Motor neuron (in vitro differentiated cells): ENCODE data around the gene TBL3. TPM values are rescaled to one million over a fixed set of nuclear protein-coding genes. Genes with fewer than 3 reads are reported as not detected.

Experiments used
- ATAC-seq, 8 experiments: fragments of 200-7000 bp; cut with Tn5 transposase; replicated peaks in 6 of 8; 2 replicates each; pipeline ENCODE4 v1.8.0; 2021; ENCODE audit warnings: mild to moderate bottlenecking in 8 of 8, moderate library complexity in 8 of 8
- H3K27ac ChIP-seq, 2 donors: fragments of 250-450 bp; sonication (Bioruptor Pico); 2 replicates each; pipeline ENCODE4 v1.9.0; 2021; ENCODE audit warnings: antibody characterized with exemption in 2 of 2, mild to moderate bottlenecking in 2 of 2, moderate library complexity in 1 of 2
- H3K4me1 ChIP-seq, 2 donors: fragments of 250-450 bp; sonication (Bioruptor Pico); replicated peaks in 1 of 2; 2 replicates each; pipeline ENCODE4 v1.6.1; 2021; ENCODE audit warnings: antibody characterized with exemption in 2 of 2, mild to moderate bottlenecking in 2 of 2, moderate library complexity in 1 of 2
- H3K4me3 ChIP-seq, 5 donors: fragments of 250-450 bp; sonication (Bioruptor Pico); 2 replicates each; pipeline ENCODE4 v1.9.0; 2021; ENCODE audit warnings: antibody characterized with exemption in 5 of 5, mild to moderate bottlenecking in 5 of 5, moderate library complexity in 4 of 5
- WGBS, 10 experiments: fragments of 450-650 bp; shearing (Covaris generic); methylation state at CpG; one replicate each; pipeline ENCODE4 v1.0.0; 2022; 5-methylcytosine and 5-hydroxymethylcytosine counted together
- in situ Hi-C, 9 experiments: fragments of 400-800 bp; cut with MboI; loops; one replicate each; pipeline ENCODE4 v1.15.0; 2021; ENCODE audit warnings: low sequenced_read_pairs in 9 of 9, low pct_unique_long_range_greater_than_20kb in 2 of 9; ENCODE audit not compliant: unreplicated experiment in 9 of 9
- total RNA-seq, 8 experiments: library from RNA; unstranded; fragments of 300-600 nt; gene quantifications; 2 replicates each; pipeline versions ENCODE4 v1.2.3 to v1.2.4, GENCODE V29; 2022

The TBL3 gene
- total RNA-seq, 8 experiments from 2014 or later = 18.4 to 55.5 (median 31.7) TPM

DNA sequence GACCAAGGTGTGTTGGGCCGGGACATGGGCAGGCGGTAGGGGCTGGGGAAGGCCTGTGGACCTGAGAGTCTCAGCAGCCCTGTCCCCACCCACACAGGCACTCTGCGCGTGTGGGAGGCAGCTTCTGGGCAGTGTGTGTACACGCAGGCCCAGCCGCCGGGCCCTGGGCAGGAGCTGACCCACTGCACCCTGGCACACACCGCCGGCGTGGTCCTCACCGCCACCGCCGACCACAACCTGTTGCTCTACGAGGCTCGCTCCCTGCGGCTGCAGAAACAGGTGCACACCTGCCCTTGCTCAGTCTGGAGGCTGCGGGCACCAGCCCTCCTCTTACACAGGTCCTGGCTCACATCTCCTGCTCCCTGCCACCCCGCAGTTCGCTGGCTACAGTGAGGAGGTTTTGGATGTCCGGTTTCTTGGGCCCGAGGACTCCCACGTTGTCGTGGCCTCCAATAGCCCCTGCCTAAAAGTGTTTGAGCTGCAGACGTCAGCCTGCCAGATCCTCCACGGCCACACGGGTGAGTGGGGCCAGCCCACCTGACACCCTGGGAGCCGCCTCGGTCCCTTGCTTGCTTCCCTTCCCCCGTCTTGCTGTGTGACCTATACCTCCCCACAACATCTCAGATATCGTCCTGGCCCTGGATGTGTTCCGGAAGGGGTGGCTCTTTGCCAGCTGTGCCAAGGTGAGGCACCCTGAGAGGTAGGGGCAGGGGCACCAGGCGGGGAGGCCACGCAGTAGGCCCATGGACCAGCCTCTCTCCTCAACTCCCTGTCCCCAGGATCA is 3.8 kb downstream of the TBL3 start:
- no peak overlapping the region for H3K4me3 ChIP-seq
- H3K27ac ChIP-seq = no peak overlapping the region
- 80 to 96% (median 89%) methylated on average over 4 to 5 of the region's 33 CpGs; no CpG with 5 or more reads in 5 of the 10 experiments for WGBS, 10 experiments
- H3K4me1 ChIP-seq = peaks cover 5 to 25% of the 10 kb centered on the region in 2 donors
- in situ Hi-C loops = no loop called here
- ATAC-seq = no peak

DNA sequence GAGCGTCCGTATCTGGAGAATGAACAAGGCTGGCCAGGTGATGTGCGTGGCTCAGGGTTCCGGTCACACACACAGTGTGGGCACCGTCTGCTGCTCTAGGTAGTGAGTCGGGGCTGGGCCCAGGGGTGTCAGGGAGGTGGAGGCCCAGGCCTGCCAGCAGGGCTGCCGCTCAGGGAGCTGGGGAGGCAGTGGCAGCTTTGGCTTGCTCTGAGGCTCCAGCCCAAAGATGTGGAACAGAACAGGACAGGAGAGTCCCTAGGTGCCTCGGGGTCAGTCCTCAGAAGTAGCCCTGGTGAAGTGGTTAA is 4.3 kb downstream of the TBL3 start:
- WGBS, 10 experiments = no CpG with 5 or more reads among the region's 8 CpGs
- Histone ChIP-seq H3K27ac (no peak overlapping the region), H3K4me3 (no peak overlapping the region), H3K4me1 (peaks cover under 1 to 20% of the 10 kb centered on the region in 2 donors)
- in situ Hi-C loops = no loop called here
- ATAC-seq = no peak

DNA sequence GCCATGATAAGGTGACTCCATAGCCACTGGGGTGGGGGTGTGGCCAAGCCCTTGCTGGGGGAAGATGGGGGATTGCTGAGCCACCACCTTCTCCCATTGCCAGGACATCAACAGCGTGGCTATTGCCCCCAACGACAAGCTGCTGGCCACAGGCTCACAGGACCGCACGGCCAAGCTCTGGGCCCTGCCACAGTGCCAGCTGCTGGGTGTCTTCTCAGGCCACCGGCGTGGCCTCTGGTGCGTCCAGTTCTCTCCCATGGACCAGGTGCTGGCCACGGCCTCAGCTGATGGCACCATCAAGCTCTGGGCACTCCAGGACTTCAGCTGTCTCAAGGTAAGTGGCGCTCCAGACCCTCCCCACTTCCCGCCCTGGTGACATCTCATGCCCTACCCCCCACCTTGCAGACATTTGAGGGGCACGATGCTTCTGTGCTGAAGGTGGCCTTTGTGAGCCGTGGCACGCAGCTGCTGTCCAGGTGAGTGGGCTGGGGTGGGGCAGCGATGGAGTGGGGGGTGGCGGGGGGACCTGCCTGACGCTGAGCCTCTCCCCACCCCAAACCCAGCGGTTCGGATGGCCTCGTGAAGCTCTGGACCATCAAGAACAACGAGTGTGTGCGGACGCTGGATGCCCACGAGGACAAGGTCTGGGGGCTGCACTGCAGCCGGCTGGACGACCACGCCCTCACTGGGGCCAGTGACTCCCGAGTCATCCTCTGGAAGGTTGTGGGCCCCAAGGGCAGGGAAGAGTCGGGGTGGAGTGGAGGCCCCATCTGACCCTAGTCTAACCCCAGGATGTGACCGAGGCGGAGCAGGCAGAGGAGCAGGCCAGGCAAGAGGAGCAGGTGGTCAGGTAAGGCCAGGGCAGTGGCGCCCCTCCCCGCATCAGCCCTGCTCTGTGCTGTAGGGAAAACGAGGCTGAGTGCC is 5.4 kb downstream of the TBL3 start:
- H3K27ac ChIP-seq = no peak overlapping the region
- ATAC-seq = no peak
- in situ Hi-C loops = no loop called here
- peaks cover 0 to 18% of the 10 kb centered on the region in 2 donors for H3K4me1 ChIP-seq
- WGBS, 10 experiments = no CpG with 5 or more reads among the region's 33 CpGs
- no peak overlapping the region for H3K4me3 ChIP-seq

DNA sequence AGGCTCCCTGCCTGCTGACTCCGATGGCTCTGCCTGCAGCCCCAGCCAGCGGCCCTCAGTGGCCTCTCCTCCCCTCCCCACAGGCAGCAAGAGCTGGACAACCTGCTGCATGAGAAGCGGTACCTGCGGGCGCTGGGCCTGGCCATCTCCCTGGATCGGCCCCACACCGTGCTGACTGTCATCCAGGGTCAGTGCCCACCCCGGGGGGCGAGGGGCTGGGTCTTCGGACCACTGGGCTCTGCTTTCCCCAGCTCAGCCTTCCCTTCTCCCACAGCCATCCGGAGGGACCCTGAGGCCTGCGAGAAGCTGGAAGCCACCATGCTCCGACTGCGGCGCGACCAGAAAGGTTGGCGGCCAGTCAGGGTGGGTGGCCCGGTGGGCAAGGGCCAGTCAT is 6.0 kb downstream of the TBL3 start:
- 90 to 100% (median 100%) methylated on average over 1 to 2 of the region's 18 CpGs; no CpG with 5 or more reads in 7 of the 10 experiments for WGBS, 10 experiments
- H3K4me1 ChIP-seq = peaks cover 0 to 16% of the 10 kb centered on the region in 2 donors
- ATAC-seq = no peak
- no peak overlapping the region for H3K27ac ChIP-seq
- no peak overlapping the region for H3K4me3 ChIP-seq
- in situ Hi-C loops = no loop called here

DNA sequence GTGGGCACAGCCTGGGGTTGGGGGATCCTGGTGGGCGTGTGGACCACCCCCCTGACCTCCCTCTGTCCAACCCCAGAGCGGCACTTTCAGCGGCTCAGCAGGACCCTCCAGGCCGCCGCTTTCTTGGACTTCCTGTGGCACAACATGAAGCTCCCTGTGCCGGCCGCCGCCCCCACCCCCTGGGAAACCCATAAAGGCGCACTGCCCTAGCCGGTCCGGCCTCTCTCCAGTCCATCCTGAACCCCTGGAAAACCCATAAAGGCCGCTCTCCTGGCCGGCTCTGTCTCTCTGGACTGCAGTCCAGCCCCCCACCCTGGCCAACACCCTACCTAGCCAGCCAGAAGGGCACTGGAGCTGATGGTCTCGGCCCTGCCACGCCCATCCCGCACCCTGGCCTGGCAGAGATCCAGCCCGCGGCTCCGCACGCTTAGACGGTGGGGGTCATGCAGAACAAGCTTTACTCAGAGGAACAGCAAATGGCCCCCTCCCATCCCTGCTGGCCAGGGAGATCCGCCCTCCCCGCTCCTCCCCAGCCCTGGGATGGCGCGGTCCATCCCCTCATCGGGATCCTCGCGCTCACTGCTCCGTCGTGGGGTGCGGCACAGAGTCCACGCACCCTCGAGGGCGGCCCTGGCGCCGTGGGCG is 6.7 kb downstream of the TBL3 start:
- no peak for ATAC-seq
- no CpG with 5 or more reads among the region's 37 CpGs for WGBS, 10 experiments
- H3K27ac ChIP-seq = no peak overlapping the region
- in situ Hi-C loops = no loop called here
- H3K4me3 ChIP-seq = no peak overlapping the region
- H3K4me1 ChIP-seq = peaks cover 0 to 11% of the 10 kb centered on the region in 2 donors

DNA sequence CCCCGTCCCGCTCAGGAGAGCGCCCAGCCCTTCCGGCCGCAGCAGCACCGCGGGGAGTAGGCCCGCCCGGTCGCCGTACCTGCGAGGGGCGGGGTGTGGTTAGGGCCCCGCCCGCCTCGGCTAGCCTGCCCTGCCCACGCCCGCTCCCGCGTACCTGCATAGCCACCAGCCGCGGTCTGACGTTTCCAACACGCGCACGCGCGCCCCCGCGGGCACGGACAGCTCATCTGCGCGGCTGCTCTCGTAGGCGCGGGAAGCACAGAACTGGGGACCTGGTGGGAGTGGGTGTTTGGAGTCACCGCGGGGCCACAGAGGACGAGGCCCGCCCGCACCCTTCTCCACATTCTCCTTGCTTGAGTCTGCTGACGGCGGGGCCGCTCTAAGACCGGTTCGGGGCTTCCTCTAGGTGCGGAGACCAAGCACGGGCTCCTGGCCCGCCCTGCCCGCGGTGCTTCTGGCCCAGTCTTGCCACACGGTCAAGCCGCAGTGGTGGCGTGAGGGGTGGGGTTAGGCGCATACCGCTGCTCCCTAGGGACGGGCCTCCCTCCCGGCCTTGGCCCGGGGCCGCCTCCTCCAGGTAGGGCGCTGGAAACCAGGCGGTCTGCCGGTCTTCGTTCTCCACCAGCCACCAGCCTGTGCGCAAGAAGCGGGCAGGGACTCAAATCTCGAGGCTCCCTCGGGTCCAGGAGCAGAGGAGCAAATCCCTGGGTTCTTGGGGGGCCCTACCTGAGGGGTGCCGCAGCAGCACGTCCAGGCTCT is 7.6 kb downstream of the TBL3 start:
- no peak for ATAC-seq
- in situ Hi-C loops = no loop called here
- no peak overlapping the region for H3K4me3 ChIP-seq

DNA sequence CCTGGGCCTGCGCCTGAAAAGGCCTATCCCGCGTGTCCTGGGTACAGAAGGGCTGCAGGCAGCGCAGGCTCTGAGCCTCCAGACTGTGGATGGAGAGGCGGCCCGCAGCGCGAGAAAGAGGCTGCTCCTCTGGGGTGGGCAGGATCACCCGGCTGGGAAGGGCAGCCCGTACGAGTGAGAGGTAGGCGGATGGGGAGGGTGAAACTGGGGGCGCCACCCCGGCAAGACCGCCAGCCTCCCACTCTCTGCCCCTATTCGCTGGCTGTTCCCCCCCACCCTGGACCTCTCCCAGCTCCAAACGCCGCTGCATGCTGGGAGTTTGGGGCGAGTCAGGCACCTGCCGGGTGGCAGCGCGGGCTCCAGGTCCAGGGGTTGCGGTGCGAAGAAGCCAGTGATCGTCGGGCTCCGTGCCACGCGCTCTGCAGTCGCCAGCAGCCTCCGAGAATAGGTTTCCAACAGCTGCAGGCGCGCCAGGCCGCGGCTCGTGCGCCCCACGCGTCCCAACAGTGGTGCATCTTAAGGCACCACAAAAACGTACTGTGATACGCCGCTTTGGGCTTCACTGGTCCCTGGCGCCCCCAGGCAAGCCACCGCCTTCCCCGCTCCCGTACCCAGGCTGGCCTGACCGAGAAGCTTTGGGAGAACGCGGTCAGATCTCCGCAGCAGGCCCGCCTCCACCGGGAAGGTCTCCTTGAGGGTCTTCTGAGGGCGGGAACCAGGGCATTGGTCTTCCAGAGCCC is 8.3 kb downstream of the TBL3 start:
- WGBS, 10 experiments = 0 to 13% methylated on average over 2 to 9 of the region's 53 CpGs; no CpG with 5 or more reads in 8 of the 10 experiments
- Histone ChIP-seq H3K4me1 (peaks cover 4 to 16% of the 10 kb centered on the region in 2 donors), H3K4me3 (no peak overlapping the region), H3K27ac (no peak overlapping the region)
- ATAC-seq = no peak
- in situ Hi-C loops = no loop called here

More for the DNA sequence above, 7.6 kb downstream of the TBL3 start:
- Histone ChIP-seq H3K27ac (no peak overlapping the region), H3K4me1 (peaks cover 0 to 11% of the 10 kb centered on the region in 2 donors)
- WGBS, 10 experiments = 18 to 20% methylated on average over 2 to 6 of the region's 70 CpGs; no CpG with 5 or more reads in 8 of the 10 experiments

DNA sequence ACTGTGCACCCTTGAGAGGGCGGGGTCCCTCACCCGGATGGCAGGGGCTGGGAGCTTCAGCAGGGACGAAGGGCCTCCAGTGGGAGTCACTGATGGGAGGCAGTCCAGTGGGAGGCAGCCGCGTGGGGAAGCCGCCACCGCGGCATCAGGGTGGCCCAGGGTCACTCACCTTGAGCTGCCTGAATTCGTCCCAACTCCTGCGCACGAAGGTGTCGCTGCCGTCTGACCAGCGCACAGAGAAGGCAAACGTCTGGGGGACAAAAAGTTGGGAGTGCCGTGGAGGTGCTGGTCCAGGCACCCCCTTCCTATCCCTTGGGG is 8.9 kb downstream of the TBL3 start:
- Histone ChIP-seq H3K4me3 (no peak overlapping the region), H3K27ac (no peak overlapping the region)

DNA sequence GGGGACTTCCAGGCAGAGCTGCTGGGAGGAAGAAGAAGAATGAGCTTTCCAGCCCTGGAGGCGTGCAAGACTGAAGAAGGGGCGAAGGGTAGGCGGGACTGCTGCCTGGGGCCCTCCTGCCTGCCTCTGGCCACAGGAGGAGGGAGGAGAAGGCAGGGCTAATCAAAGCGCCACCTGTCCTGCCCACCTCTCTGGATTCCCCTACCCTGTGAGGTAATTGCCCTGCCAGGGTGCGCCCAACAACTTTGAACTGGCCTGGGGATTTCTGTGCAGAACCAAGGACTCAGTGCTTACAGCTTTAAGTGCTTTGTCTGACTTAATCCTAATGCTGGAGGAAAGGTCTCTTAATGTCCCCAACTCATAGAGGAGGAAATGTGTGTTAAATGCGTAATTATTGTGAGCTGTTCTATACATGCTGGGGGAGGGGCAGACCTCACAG is 9.6 kb downstream of the TBL3 start, which contains the start of gene NOXO1:
TSS of gene NOXO1 (minus strand) at position 72 of the 439 bp plus-strand sequence. CDS start 290 bp downstream, outside the sequence.
- Histone ChIP-seq H3K4me3 (no peak within 1 kb of the TSS), H3K4me1 (peaks cover 6 to 18% of the 10 kb centered on the region in 2 donors), H3K27ac (no peak within 1 kb of the TSS)
- in situ Hi-C loops = no loop called here
- WGBS, 10 experiments = 0 to 50% (median 33%) methylated on average over 1 to 2 of the region's 6 CpGs; no CpG with 5 or more reads in 5 of the 10 experiments
- ATAC-seq = no peak

More for the DNA sequence above, 8.9 kb downstream of the TBL3 start:
- ATAC-seq = no peak
- H3K4me1 ChIP-seq = peaks cover 6 to 18% of the 10 kb centered on the region in 2 donors
- in situ Hi-C loops = no loop called here
- 0 to 50% (median 31%) methylated on average over 1 to 8 of the region's 16 CpGs; no CpG with 5 or more reads in 6 of the 10 experiments for WGBS, 10 experiments

DNA sequence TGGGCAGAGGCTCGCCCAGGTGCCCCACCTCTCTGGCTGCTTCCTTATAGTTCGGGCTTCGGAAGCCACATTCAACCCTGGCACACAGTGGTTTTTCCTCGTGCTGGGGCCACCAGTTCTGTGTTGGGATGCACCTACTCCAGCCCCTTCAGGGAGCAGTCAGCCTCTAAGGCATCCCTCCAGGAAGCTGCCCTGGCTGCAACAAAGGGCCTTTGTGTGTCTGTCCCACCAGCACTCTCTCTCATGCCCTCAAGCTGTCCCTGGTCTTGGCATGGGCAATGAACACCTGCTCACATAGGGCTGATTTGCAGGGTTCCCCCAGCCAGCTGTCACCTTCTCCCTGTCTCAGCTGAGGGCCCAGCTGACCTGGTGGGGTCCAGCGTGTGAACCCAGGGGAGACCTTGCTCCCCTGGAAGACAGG is 10.2 kb downstream of the TBL3 start:
- ATAC-seq = no peak
- Histone ChIP-seq H3K4me1 (peaks cover 6 to 18% of the 10 kb centered on the region in 2 donors), H3K4me3 (no peak overlapping the region), H3K27ac (no peak overlapping the region)
- in situ Hi-C loops = no loop called here
- WGBS, 10 experiments = 40 to 59% (median 40%) methylated on average over 1 to 5 of the region's 5 CpGs; no CpG with 5 or more reads in 7 of the 10 experiments

DNA sequence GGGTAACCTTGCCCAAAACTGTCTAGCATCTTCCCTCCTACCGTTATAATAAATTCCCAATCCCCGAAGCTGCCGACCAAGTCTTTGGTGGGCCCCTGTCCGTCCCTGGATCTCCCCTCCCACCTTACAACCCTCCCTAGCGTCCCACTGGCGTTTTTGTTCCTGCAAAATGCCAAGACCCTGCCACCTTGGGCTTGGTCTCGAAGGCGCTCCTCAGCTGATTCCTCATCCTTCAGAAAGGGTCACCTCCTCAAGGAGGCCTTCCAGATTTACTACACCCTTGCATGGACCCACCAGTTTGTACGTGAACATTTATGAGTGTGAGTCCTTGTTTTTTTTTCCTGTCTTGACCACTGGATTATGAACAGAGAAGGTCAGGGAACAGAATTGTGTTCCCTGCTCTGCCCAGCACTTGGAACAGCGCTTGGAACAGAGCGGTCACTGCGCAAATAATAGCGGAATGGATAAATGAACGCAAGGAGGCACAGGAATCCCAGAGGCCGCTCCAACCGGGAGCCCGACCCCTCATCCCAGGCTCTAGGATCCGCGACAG is 11.2 kb downstream of the TBL3 start:
- WGBS, 10 experiments = 4 to 80% (median 36%) methylated on average over 1 to 10 of the region's 19 CpGs; no CpG with 5 or more reads in 1 of the 10 experiments
- ATAC-seq = no peak
- peak overlapping the region; percentile 84 to 88 for H3K27ac ChIP-seq
- in situ Hi-C loops = no loop called here
- peaks cover 6 to 18% of the 10 kb centered on the region in 2 donors for H3K4me1 ChIP-seq
- peak overlapping the region; percentile 63 to 92 (median 83) for H3K4me3 ChIP-seq
